Ovary (tissue), 3 donors: ENCODE measurements around the gene CXCL10.

Experiments
- POLR2A ChIP-seq: fragments of 450-650 bp; IDR thresholded peaks from one replicate; pipeline ENCODE4 v1.6.1; 2017; ENCODE audit warnings: antibody characterized with exemption, mild to moderate bottlenecking, moderate library complexity
- TF ChIP-seq, protein P1 (sequence below), 3 donors: fragments of 450-650 bp in 2 of 3; fragments of 200-600 bp in 1 of 3; IDR thresholded peaks; one replicate each; pipeline versions ENCODE4 v1.5.1 to v1.8.0; 2016 to 2022; ENCODE audit warnings: antibody characterized with exemption in 3 of 3, mild to moderate bottlenecking in 1 of 3
- donor health status: DM: no; HTN: no; CAD: no.

DNA sequence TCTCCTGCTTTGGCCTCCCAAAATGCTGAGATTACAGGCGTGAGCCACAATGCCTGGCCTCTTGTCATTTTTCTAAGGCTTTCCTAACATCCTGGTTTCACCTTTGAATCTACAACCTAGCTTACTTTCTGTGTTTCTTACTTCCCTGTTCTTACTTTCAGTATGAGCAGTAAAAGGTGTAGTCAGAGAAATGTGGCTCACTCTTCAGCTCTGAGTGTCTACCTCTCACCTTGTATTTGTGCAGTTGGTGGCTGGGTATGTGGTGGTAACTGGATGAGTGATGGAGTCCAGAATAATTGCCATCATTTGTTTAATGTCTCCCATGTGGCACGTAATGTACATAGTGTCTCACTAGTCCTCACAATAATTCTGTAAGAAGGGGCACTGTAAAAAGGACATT is 31.7 kb upstream of the CXCL10 start:
- TF ChIP-seq POLR2A: no peak
- TF ChIP-seq, protein P1, sequence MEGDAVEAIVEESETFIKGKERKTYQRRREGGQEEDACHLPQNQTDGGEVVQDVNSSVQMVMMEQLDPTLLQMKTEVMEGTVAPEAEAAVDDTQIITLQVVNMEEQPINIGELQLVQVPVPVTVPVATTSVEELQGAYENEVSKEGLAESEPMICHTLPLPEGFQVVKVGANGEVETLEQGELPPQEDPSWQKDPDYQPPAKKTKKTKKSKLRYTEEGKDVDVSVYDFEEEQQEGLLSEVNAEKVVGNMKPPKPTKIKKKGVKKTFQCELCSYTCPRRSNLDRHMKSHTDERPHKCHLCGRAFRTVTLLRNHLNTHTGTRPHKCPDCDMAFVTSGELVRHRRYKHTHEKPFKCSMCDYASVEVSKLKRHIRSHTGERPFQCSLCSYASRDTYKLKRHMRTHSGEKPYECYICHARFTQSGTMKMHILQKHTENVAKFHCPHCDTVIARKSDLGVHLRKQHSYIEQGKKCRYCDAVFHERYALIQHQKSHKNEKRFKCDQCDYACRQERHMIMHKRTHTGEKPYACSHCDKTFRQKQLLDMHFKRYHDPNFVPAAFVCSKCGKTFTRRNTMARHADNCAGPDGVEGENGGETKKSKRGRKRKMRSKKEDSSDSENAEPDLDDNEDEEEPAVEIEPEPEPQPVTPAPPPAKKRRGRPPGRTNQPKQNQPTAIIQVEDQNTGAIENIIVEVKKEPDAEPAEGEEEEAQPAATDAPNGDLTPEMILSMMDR (IDR thresholded peaks at IDR 0.05): no peak
